SK-N-MC (cell line): ENCODE measurements around the gene PAX7.

Experiments used
- DNase-seq: peaks from one replicate; pipeline ENCODE4 v3.0.0-alpha.2; 2011; ENCODE audit warnings: low read depth, low spot score
- H3K27ac ChIP-seq: fragments of 200-600 bp; sonication (generic); 2 replicates; pipeline ENCODE4 v1.5.1; 2016; ENCODE audit warnings: mixed run types
- H3K36me3 ChIP-seq: fragments of 200-600 bp; sonication (generic); 2 replicates; pipeline ENCODE4 v1.6.1; 2017; ENCODE audit warnings: antibody characterized with exemption, low read length, mixed read lengths; ENCODE audit not compliant: insufficient read depth
- H3K4me3 ChIP-seq: fragments of 200-600 bp; sonication (generic); 2 replicates; pipeline ENCODE4 v1.5.1; 2016
- H3K9ac ChIP-seq: fragments of 200-600 bp; sonication (generic); 2 replicates; pipeline ENCODE4 v1.8.0; 2017; ENCODE audit warnings: mixed run types, mixed read lengths; ENCODE audit not compliant: insufficient read length
- H3K9me3 ChIP-seq: fragments of 200-600 bp; sonication (generic); 2 replicates; pipeline ENCODE4 v1.6.1; 2017; ENCODE audit warnings: low read depth, mild to moderate bottlenecking, antibody characterized with exemption, low read length, moderate library complexity, mixed read lengths
- EZH2 ChIP-seq: fragments of 200-600 bp; sonication (generic); IDR thresholded peaks from one replicate; pipeline ENCODE4 v1.6.1; 2017; ENCODE audit warnings: antibody characterized with exemption
- FOXP2 ChIP-seq: optimal IDR thresholded peaks from 2 replicates; pipeline ENCODE3; 2011; ENCODE audit warnings: mild to moderate bottlenecking, moderate library complexity; ENCODE audit not compliant: insufficient read depth; ENCODE audit errors: extremely low read length, control extremely low read depth
- POLR2AphosphoS5 ChIP-seq: IDR thresholded peaks from 2 replicates; pipeline ENCODE4 v1.6.1; 2012; ENCODE audit warnings: mild to moderate bottlenecking, low read depth, low read length, borderline replicate concordance

The PAX7 gene

DNA sequence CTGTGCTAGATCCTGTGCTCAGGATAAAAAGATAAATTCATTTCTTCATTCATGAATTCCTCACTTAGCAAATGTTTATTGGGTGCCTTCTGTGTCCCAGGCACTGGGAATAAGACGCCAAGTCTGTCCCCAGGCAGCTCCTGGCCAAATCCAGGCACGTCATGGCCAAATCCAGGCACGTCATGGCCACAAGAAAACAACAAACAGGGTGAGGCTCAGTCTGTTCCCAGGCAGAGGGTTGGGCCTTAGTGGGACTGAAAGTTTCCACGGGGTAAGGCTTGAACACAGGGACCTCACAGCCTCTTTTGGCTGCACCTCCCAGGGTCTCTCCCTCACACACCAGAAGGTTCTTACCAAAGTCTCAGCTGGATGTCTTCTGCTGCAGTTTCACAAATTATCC is 95.7 kb downstream of the PAX7 start:
- H3K4me3 ChIP-seq, result no peak overlapping the region
- H3K36me3 ChIP-seq, result peaks cover 11% of the 10 kb centered on the region; the same call in 1 of the 2 replicates
- DNase-seq, result no peak
- H3K9ac ChIP-seq, result no peak overlapping the region
- peak overlapping the region; percentile 42; the same call in 1 of the 2 replicates for H3K27ac ChIP-seq
- no peaks in the 10 kb centered on the region for H3K9me3 ChIP-seq
- no peak for TF ChIP-seq EZH2
- no peak for TF ChIP-seq FOXP2
- TF ChIP-seq POLR2AphosphoS5, result no peak

- H3K9me3 ChIP-seq, result no peaks in the 10 kb centered on the region
- no peak overlapping the region for H3K4me3 ChIP-seq
- no peak overlapping the region for H3K9ac ChIP-seq
- no peak for DNase-seq
- H3K27ac ChIP-seq, result no peak overlapping the region
- TF ChIP-seq EZH2, result no peak
- TF ChIP-seq FOXP2, result no peak
- TF ChIP-seq POLR2AphosphoS5, result no peak
- peaks cover 11% of the 10 kb centered on the region; the same call in 1 of the 2 replicates for H3K36me3 ChIP-seq
These were observed 97.3 kb downstream of the PAX7 start for GRCh38 chr1:18727956-18728355.

- no peak for DNase-seq
- Histone ChIP-seq H3K27ac (no peak overlapping the region), H3K4me3 (no peak overlapping the region), H3K9me3 (no peaks in the 10 kb centered on the region), H3K9ac (no peak overlapping the region), H3K36me3 (peaks cover 7% of the 10 kb centered on the region; the same call in 1 of the 2 replicates)
- TF ChIP-seq FOXP2, result no peak
These were observed 99.7 kb downstream of the PAX7 start for GRCh38 chr1:18730321-18730720.

- peaks cover 13% of the 10 kb centered on the region; the same call in 1 of the 2 replicates for H3K36me3 ChIP-seq
- no peaks in the 10 kb centered on the region for H3K9me3 ChIP-seq
- H3K9ac ChIP-seq, result no peak overlapping the region
- H3K27ac ChIP-seq, result no peak overlapping the region
- TF ChIP-seq EZH2, result no peak
- TF ChIP-seq POLR2AphosphoS5, result no peak
- TF ChIP-seq FOXP2, result no peak
- DNase-seq, result no peak
- no peak overlapping the region for H3K4me3 ChIP-seq
These were observed 100.5 kb downstream of the PAX7 start for GRCh38 chr1:18731148-18731547.

- TF ChIP-seq FOXP2 (no peak), POLR2AphosphoS5 (no peak), EZH2 (no peak)
- DNase-seq, result no peak
- Histone ChIP-seq H3K36me3 (peaks cover 14% of the 10 kb centered on the region; the same call in 1 of the 2 replicates), H3K4me3 (no peak overlapping the region), H3K9me3 (no peaks in the 10 kb centered on the region), H3K27ac (no peak overlapping the region), H3K9ac (no peak overlapping the region)
These were observed 101.1 kb downstream of the PAX7 start for GRCh38 chr1:18731591-18732235.

DNA sequence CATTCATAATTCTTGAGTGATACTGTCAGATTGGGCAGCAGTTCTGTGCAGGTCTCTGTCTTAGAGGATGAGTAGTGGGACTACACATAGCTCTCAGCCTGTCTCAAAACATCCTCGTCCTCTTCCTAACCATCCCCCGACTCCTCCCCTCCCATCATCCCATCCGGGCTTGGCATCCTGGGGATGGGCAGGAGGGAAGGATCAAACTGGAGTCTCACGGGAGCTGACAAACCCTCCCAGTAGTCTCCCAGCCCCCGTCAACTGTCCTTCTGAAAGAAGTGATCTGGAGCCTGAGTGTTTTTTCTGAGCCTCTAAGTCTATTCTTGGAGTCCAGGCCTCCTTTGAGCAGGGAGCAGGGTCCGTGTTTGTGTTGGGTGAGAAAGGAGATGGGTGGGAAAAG is 102.0 kb downstream of the PAX7 start:
- peaks cover 16% of the 10 kb centered on the region; the same call in 1 of the 2 replicates for H3K36me3 ChIP-seq
- DNase-seq, result no peak
- no peak overlapping the region for H3K4me3 ChIP-seq
- H3K9ac ChIP-seq, result no peak overlapping the region
- TF ChIP-seq EZH2, result no peak
- TF ChIP-seq POLR2AphosphoS5, result no peak
- TF ChIP-seq FOXP2, result no peak
- no peak overlapping the region for H3K27ac ChIP-seq
- no peaks in the 10 kb centered on the region for H3K9me3 ChIP-seq

DNA sequence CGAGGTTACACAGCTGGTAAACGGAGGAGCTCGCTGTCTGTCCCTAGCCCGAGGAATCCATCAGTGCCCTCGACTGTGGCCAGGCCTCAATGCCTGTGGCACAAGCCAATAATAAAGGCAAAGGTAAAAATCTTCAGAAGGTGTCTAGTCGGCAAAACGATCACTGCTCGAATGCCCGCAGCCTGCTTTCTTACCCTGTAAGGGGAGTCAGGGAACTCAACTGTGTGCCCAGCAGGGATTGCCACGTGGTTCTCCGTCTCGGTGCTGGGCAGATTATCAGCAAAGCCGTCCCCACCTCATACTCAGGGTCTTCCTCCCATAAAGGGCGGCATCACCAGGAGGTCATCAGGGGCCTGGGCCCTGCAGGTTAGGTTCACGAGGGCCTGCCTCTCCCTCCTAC is 103.4 kb downstream of the PAX7 start:
- no peak overlapping the region for H3K27ac ChIP-seq
- no peak for DNase-seq
- H3K9ac ChIP-seq, result no peak overlapping the region
- H3K36me3 ChIP-seq, result peaks cover 24% of the 10 kb centered on the region; the same call in 1 of the 2 replicates
- no peak for TF ChIP-seq POLR2AphosphoS5
- TF ChIP-seq FOXP2, result no peak
- no peak for TF ChIP-seq EZH2
- no peaks in the 10 kb centered on the region for H3K9me3 ChIP-seq
- no peak overlapping the region for H3K4me3 ChIP-seq

- DNase-seq, result no peak
- Histone ChIP-seq H3K36me3 (peaks cover 30% of the 10 kb centered on the region; the same call in 1 of the 2 replicates), H3K4me3 (no peak overlapping the region), H3K27ac (no peak overlapping the region), H3K9ac (no peak overlapping the region), H3K9me3 (no peaks in the 10 kb centered on the region)
- TF ChIP-seq POLR2AphosphoS5, result no peak
- no peak for TF ChIP-seq FOXP2
- TF ChIP-seq EZH2, result no peak
These were observed 104.0 kb downstream of the PAX7 start for GRCh38 chr1:18734461-18735223.
